ENCODE data around the gene PTPN23.

Gene PTPN23

DNA sequence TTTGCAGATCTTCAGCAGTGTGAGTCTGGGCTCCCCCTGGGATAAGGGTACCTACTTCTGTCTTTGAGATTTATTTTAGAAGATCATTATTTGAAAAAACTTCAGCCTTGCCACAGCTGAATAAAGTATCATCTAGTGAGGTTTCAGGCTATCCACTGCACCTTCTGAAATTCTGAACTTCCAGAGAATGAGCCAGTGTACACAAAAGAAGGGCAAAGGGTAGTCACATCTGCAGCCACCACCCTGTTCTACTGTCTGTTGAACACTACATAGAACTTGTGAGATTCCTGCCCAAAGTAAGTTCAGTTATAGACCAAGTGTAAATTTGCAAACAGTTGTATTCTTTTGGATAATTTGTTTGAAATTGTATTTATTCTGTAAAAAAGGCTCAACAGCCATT is 38.0 kb upstream of the PTPN23 start:
- peaks cover 2% of the 10 kb centered on the region; the same call in 1 of the 2 replicates for H3K79me2 ChIP-seq (ENCODE audit: control insufficient read depth, low read length)
- 0 out of 2 replicates have a peak, but pooled peaks cover 3% of the 10 kb centered on the region for H3F3A ChIP-seq (ENCODE audit: control insufficient read depth, insufficient read depth)
- peaks cover 29% of the 10 kb centered on the region for H3K4me1 ChIP-seq (ENCODE audit: control insufficient read depth, low read length)
- no peaks in the 10 kb centered on the region for H3K9me3 ChIP-seq (ENCODE audit: control insufficient read depth, insufficient read depth, low read length)
- no peak overlapping the region for H3K4me2 ChIP-seq (ENCODE audit: low read length)
- peaks cover 64% of the 10 kb centered on the region for H3K36me3 ChIP-seq (ENCODE audit: control insufficient read depth, low read length)
- no peaks in the 10 kb centered on the region for H3K27me3 ChIP-seq (ENCODE audit: control insufficient read depth, low read length)
- H3K4me3 ChIP-seq (ENCODE audit: low read length), result no peak overlapping the region
- no peak overlapping the region for H3K27ac ChIP-seq (ENCODE audit: low read depth, low read length)
- H3K9me2 ChIP-seq (replicated peaks; ENCODE audit: control insufficient read depth, low read length), result no peaks in the 10 kb centered on the region
- no peak for TF ChIP-seq EZH2phosphoT487 (IDR thresholded peaks at IDR 0.05; ENCODE audit: borderline replicate concordance, low read length)
- TF ChIP-seq, protein P1, sequence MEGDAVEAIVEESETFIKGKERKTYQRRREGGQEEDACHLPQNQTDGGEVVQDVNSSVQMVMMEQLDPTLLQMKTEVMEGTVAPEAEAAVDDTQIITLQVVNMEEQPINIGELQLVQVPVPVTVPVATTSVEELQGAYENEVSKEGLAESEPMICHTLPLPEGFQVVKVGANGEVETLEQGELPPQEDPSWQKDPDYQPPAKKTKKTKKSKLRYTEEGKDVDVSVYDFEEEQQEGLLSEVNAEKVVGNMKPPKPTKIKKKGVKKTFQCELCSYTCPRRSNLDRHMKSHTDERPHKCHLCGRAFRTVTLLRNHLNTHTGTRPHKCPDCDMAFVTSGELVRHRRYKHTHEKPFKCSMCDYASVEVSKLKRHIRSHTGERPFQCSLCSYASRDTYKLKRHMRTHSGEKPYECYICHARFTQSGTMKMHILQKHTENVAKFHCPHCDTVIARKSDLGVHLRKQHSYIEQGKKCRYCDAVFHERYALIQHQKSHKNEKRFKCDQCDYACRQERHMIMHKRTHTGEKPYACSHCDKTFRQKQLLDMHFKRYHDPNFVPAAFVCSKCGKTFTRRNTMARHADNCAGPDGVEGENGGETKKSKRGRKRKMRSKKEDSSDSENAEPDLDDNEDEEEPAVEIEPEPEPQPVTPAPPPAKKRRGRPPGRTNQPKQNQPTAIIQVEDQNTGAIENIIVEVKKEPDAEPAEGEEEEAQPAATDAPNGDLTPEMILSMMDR (IDR thresholded peaks at IDR 0.05; ENCODE audit: low read depth, low read length, poor library complexity, severe bottlenecking), result no peak
- H4K20me1 ChIP-seq (ENCODE audit: control insufficient read depth, insufficient read depth, low read depth, low read length), result no peaks in the 10 kb centered on the region

DNA sequence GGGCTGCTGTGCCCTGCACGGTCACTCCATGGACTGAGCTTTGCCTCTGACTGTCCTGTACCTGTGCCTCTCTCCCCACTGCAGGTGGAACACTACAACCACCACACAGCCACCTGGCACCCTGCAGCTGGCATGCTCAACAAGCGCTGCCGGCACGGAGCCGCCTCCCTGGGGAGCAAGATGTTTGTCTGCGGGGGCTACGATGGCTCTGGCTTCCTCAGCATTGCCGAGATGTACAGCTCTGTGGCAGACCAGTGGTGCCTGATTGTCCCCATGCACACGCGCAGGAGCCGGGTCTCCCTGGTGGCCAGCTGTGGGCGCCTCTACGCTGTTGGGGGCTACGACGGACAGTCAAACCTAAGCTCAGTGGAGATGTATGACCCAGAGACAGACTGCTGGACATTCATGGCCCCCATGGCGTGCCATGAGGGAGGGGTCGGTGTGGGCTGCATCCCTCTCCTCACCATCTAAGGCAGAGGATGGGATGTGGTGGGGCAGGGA is 37.3 kb upstream of the PTPN23 start:
- Histone ChIP-seq H3K9me3 (ENCODE audit: control insufficient read depth, insufficient read depth, low read length) (no peaks in the 10 kb centered on the region), H3K36me3 (ENCODE audit: control insufficient read depth, low read length) (peaks cover 57% of the 10 kb centered on the region), H3K27ac (ENCODE audit: low read depth, low read length) (no peak overlapping the region)

DNA sequence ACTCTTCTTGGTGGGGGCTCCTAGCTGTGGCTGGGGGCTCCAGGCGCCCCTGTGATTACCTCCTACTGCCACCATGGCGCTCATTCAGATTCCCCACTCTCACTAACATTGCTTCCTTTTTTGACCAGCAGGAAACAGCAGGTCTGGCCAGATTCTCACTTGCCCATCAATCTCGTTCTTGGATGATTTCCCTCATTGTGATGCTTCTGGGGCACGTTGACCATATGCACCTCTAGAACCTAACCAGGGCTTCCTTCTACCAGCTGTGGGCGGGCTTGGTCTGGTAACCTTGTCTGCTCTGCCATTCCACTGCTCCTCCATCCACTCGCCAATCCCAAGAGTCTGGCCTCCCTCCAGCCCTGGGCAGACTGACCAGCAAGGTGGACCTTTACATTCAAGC is 35.9 kb upstream of the PTPN23 start:
- Histone ChIP-seq H4K20me1 (ENCODE audit: control insufficient read depth, insufficient read depth, low read depth, low read length) (no peaks in the 10 kb centered on the region), H3K79me2 (ENCODE audit: control insufficient read depth, low read length) (peaks cover 2% of the 10 kb centered on the region; the same call in 1 of the 2 replicates), H3K4me2 (ENCODE audit: low read length) (no peak overlapping the region), H3K27ac (ENCODE audit: low read depth, low read length) (no peak overlapping the region), H3K9me3 (ENCODE audit: control insufficient read depth, insufficient read depth, low read length) (no peaks in the 10 kb centered on the region), H3K4me1 (ENCODE audit: control insufficient read depth, low read length) (peaks cover 32% of the 10 kb centered on the region), H3K4me3 (ENCODE audit: low read length) (no peak overlapping the region), H3K27me3 (ENCODE audit: control insufficient read depth, low read length) (no peaks in the 10 kb centered on the region), H3K36me3 (ENCODE audit: control insufficient read depth, low read length) (peaks cover 48% of the 10 kb centered on the region), H3F3A (ENCODE audit: control insufficient read depth, insufficient read depth) (peaks cover 10% of the 10 kb centered on the region), H3K9me2 (replicated peaks; ENCODE audit: control insufficient read depth, low read length) (no peaks in the 10 kb centered on the region)
- TF ChIP-seq EZH2phosphoT487 (IDR thresholded peaks at IDR 0.05; ENCODE audit: borderline replicate concordance, low read length), result no peak
- TF ChIP-seq, protein P1 (IDR thresholded peaks at IDR 0.05; ENCODE audit: low read depth, low read length, poor library complexity, severe bottlenecking), result no peak

More for the DNA sequence above, 37.3 kb upstream of the PTPN23 start:
- Histone ChIP-seq H3K4me2 (ENCODE audit: low read length) (no peak overlapping the region), H3K4me1 (ENCODE audit: control insufficient read depth, low read length) (peaks cover 31% of the 10 kb centered on the region), H3K27me3 (ENCODE audit: control insufficient read depth, low read length) (no peaks in the 10 kb centered on the region), H3K9me2 (replicated peaks; ENCODE audit: control insufficient read depth, low read length) (no peaks in the 10 kb centered on the region), H4K20me1 (ENCODE audit: control insufficient read depth, insufficient read depth, low read depth, low read length) (no peaks in the 10 kb centered on the region), H3F3A (ENCODE audit: control insufficient read depth, insufficient read depth) (peaks cover 5% of the 10 kb centered on the region; the same call in 1 of the 2 replicates), H3K79me2 (ENCODE audit: control insufficient read depth, low read length) (peaks cover 2% of the 10 kb centered on the region; the same call in 1 of the 2 replicates), H3K4me3 (ENCODE audit: low read length) (no peak overlapping the region)
- TF ChIP-seq, protein P1 (IDR thresholded peaks at IDR 0.05; ENCODE audit: low read depth, low read length, poor library complexity, severe bottlenecking), result no peak
- TF ChIP-seq EZH2phosphoT487 (IDR thresholded peaks at IDR 0.05; ENCODE audit: borderline replicate concordance, low read length), result no peak
